Hypothalamus (tissue), 51 donors: Measurements from ENCODE around the gene CNOT1.

Source experiments
- DNase-seq, 51 donors: peaks; one replicate each; lab custom pipeline; 2025; lab: John Stamatoyannopoulos, UW

CNOT1 gene

DNA sequence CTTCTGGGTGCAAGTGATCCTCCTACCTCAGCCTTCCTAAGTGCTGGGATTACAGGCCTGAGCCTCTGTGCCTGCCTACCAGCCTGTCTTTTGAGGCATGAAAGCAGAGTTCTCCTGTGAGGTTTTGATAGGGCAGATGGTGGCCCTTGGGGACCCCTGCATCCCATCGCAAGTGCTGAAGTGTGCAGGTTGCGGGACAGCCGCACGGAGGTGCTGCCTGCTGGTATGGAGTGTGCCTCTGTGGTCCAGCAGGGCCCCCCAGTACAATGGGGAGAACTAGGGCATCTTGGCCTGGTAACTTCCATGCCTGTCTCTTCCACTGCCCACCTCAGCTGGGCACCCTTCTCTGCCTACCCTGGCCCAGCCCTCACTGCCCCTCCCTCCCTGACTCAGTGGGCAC lies 139.6 kb downstream of the CNOT1 start:
- no peak for DNase-seq

DNA sequence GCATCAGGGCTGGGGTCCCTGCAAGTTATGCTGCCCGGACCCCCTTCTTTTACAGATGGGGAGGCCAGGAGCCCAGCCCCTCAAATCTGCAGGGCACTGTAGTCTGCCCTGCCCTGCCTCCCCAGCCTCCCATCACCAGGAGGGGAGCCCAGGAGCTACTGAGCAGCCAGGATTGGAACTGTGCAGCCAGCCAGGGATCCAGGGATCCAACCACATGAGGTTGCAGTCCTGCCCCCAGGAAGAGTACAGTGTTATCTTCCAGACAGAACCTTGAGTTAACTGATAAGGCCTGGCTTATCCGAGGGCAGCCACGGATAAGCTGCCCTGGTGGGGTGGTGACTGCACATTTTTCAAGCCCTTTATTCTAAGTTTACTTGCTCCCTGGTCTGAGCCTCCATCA lies 141.1 kb downstream of the CNOT1 start:
- DNase-seq, result no peak

DNA sequence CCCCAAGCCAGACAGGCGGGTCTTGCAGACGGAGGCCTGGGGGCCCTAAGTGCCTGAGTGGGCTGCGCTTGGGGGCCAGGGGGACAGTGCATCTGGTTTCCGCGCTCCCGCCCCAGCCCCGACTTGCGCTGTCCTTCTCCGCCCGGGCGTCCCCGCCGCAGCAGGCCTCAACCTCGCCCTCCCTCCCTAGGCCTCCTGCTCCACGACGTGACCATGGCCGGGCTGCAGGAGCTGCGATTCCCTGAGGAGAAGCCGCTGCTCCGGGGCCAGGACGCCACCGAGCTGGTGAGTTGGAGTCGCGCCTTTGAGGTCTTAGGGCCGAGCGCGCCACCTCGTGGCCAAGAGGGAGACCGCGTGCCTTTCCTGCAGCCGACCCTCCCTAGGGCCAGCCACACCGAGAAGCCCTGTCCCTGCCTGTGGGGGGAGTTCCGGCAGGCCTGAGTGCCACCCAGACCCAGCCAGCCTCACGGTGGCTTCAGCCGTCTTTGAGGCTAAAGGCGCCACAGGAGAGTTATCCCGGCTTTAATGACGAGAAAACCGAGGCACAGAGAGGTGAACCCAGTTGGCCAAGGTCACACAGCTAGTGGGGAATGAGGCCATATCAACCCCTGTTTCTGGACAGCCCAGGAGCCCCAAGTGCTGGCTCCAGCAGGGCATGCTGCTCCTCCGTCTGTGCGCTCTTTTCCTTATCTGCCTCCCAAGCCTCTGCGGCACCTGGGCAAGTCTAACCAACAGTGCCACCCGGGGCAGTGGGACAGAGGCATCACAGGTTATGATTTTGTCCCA lies 141.9 kb downstream of the CNOT1 start:
- peak in 49 of 51 donors; percentile 16 to 84 (median 67) for DNase-seq

GRCh38 chr16:58485184-58485887 lies 144.3 kb downstream of the CNOT1 start:
- DNase-seq, result peak in 1 of 51 donors; percentile 13

DNA sequence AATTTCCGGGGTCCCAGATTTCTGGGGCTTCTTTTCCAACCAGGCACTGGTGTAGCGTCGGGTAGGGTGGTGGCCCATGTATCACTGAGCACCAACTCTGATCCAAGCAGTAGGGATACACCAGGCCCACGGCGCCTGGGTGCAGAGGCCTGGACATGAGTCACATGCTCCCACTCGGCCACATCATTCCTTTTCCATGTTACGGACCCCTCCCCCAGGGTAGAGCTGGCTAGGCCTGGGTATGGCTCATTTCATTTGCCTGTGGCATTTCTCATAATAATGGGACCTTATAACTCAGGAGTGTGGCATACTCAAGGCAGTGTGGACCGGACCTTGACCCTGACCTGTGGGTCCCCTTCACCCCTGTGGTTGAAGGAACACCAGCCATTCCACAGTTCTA lies 147.7 kb downstream of the CNOT1 start:
- peak in 1 of 51 donors; percentile 31 for DNase-seq

DNA sequence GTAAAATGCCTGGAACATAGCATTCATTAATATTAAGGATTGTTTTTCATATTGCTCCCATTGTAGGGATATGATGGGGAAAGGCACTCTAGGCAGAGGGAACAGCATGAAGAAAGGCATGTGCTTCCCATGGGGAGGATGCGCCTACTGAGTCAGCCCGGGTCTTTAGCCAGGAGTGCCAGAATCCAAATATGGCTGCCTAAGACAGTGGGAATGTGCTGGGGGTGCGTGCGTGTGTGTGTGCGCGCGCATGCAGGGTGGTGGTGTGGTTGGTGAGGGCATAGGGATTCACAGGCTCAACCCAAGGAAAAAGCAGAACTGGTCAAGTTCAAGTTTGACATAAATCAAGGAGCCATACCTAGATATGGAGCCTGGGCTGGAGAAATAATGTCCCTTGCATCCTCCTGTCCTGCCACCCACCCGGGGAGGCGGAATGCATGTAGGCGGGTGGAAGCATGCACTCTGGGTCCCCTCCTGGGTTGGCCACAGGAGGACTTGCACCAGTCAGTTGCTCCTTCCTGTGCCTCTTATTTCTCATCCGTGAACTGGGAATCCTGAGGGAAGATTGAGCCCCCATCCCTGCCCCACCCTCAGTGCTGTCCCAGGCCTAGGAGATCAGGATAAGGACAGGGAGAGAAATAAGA lies 148.3 kb downstream of the CNOT1 start:
- DNase-seq, result no peak

DNA sequence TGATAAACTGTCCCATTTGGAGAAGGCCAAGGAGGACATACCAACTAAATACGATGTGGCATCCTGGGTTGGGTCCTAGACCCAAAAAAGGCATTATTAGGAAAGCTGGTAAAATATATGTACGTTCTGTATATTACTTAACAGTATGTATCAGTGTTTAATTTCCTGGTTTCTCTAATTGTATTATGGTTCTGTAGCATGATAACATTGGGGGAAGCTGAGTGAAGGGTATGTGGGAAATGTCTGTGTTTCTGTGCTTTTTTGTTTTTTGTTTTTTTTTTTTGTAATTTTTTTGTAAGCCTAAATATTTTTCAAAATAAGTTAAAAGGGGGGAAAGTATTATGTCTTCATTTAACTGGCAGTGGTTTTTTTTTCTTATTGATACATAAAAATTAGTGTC lies 151.2 kb downstream of the CNOT1 start:
- no peak for DNase-seq

- DNase-seq, result no peak
Measured at GRCh38 chr16:58476791-58477190, 152.8 kb downstream of the CNOT1 start.

DNA sequence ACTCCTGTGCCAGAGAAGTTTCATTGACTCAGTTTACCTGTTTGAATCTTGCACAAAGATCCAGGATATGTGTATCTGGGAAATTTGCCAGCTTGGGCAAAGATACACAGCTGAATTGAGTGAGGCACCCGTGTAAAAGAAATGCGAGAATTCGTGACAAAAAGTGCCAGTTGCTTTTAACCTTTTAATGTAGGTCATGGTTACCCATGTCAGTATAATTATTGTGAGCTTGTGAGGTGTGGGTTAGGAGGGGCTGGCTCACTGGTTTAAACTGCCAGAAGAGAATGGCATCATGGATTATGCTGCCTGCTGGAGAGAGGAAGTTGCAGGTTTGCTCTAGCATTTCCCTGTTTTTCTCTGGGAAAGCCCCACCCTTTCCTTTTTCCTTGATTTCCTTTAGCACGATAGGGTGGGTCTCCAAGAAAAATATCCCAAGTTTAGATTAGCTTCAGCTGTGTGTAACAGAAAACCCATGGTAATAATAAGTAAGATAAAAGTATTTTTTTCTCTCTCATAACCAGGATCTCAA lies 154.5 kb downstream of the CNOT1 start:
- no peak for DNase-seq

DNA sequence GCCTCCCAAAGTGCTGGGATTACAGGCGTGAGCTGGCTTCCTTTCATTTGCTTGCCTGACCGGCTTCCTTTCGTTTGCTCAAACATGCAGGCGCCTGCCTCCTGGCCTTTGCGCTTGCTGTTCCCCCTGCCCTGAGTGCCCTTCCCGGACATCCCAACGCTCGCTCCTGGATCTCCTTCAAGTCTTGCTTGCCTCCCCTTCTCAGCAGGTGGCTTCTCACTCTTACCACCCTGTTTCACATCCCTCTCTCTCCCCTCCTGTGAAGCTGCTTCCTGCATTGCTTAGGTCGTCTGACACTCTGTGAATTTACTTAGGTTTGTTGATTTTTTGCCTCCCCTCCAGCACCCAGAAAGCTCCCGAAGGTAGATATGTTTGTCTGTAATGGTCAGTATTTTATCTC lies 155.3 kb downstream of the CNOT1 start:
- no peak for DNase-seq

DNA sequence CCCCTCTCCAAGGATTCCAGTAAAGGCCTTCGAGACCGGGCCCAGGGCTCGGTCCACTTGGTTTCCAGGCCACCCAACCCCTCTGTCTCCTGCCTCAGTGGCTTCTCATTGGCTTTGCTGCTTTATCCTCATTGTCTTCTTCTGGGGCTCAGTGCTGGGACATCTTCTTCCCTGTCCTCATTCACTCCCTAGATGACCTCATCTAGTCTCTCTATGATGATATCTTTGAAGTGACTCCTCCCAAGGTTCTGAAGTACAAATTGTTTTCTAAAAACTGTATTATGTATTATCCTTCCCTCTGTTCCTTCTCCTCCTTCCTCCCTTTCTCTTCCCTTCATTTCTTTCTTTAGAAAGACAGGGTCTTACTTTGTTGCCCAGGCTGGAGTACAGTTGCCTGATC lies 156.8 kb downstream of the CNOT1 start:
- DNase-seq, result no peak

DNA sequence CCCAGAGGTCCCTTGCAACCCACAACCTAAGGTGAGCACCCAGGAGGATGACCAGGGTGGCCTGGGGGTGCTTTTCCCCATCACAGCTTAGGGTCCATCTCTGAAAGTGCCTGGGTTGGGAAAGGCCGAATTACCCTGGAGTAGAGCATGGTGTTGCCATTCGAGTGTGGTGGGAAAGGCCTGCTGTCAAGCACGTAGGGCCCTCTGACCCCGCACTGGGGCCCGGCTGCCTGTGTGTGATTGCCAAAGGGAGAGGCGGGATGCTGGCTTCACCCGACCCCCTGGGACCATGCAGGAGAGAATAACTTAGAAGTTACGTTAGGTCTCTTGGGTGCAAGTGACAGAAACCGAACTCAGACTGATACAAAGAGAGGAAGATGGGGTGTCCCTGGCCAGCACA lies 157.4 kb downstream of the CNOT1 start:
- no peak for DNase-seq

DNA sequence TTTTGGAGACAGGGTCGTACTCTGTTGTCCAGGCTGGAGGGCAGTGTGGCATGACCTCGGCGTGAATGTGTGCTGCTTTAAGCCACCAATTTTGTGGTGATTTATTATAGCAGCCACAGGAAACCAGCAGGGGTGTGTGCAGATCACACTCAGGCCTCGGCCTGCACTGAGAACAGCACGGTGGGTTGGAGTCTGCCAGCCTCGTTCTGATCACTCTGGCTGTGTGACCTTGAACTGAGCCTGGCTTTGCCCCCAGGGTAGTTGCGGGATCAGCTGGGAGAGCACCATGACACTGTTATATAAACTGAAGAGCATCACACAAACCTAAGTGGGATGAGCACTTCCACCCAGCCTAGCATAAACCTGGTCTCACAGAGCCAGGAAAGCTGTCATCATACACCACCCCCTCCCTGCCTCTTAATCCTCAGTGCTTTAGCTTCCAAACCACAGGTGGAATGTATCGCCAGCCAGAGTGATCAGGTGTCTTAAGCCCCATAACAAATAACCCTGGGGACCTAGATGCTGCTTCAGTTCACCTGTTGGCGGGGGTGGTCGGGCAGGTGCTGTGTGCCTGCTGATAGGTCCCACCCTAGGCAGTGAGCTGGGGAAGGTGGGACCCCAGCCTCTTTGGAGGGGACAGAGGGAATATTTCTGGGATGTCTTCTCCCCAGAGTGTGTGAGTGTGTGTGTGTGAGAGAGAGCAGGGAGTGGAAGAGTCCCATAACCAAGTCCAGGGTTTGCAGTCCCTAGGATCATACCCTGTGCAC lies 158.2 kb downstream of the CNOT1 start:
- no peak for DNase-seq
